Limb (tissue), 2 donors: ENCODE data around the gene IL17RD.

Experiments used
- DNase-seq, 2 donors: peaks; one replicate each; pipeline ENCODE4 v3.0.0-alpha.2; 2016; ENCODE audit errors: extremely low spot score in 2 of 2

The IL17RD gene

GRCh38 chr3:57158813-57159738 lies 6.1 kb downstream of the IL17RD start:
- no peak for DNase-seq

- no peak for DNase-seq
These were observed 6.8 kb downstream of the IL17RD start for GRCh38 chr3:57158325-57158724.

GRCh38 chr3:57157545-57157944 lies 7.6 kb downstream of the IL17RD start:
- DNase-seq: peak in 1 of 2 donors; percentile 73

GRCh38 chr3:57155310-57155643 lies 9.9 kb downstream of the IL17RD start:
- no peak for DNase-seq

GRCh38 chr3:57154470-57155309 lies 10.5 kb downstream of the IL17RD start:
- no peak for DNase-seq

- peak in 1 of 2 donors; percentile 49 for DNase-seq
These were observed 12.7 kb downstream of the IL17RD start for GRCh38 chr3:57152151-57153143.

GRCh38 chr3:57151749-57152148 lies 13.4 kb downstream of the IL17RD start:
- DNase-seq: no peak

- peak in 1 of 2 donors; percentile 80 for DNase-seq
These were observed 14.1 kb downstream of the IL17RD start for GRCh38 chr3:57151021-57151449.

- DNase-seq: no peak
These were observed 15.0 kb downstream of the IL17RD start for GRCh38 chr3:57150113-57150581.

GRCh38 chr3:57147071-57147470 lies 18.1 kb downstream of the IL17RD start:
- DNase-seq: no peak

- no peak for DNase-seq
These were observed 19.3 kb downstream of the IL17RD start for GRCh38 chr3:57145852-57146251.

- no peak for DNase-seq
These were observed 20.2 kb downstream of the IL17RD start for GRCh38 chr3:57144952-57145351.

- no peak for DNase-seq
These were observed 21.2 kb downstream of the IL17RD start for GRCh38 chr3:57143886-57144459.

- no peak for DNase-seq
These were observed 22.8 kb downstream of the IL17RD start for GRCh38 chr3:57142411-57142723.

- no peak for DNase-seq
These were observed 23.3 kb downstream of the IL17RD start for GRCh38 chr3:57141719-57142410.

GRCh38 chr3:57140894-57141293 lies 24.3 kb downstream of the IL17RD start:
- no peak for DNase-seq

GRCh38 chr3:57135964-57136719 lies 29.0 kb downstream of the IL17RD start:
- DNase-seq: no peak

- DNase-seq: no peak
These were observed 32.0 kb downstream of the IL17RD start for GRCh38 chr3:57133157-57133556.

GRCh38 chr3:57132674-57133073 lies 32.5 kb downstream of the IL17RD start:
- no peak for DNase-seq

- DNase-seq: no peak
These were observed 34.0 kb downstream of the IL17RD start for GRCh38 chr3:57131210-57131588.
